HEK293T (cell line): ENCODE data around the gene PRG3.

Source experiments
- CTCF ChIA-PET: fragments of 350-600 bp; formaldehyde crosslinking; extraction: SDS; loops from one replicate; lab custom pipeline; 2021; ENCODE audit warnings: antibody characterized with exemption, inconsistent platforms; lab: Yijun Ruan, JAX
- POLR2A ChIA-PET: fragments of 350-600 bp; formaldehyde crosslinking; extraction: SDS; loops from one replicate; lab custom pipeline; 2020; ENCODE audit warnings: antibody characterized with exemption, inconsistent platforms; lab: Yijun Ruan, JAX
- DNase-seq: peaks from one replicate; pipeline ENCODE4 v3.0.0; 2012; ENCODE audit warnings: mixed read lengths; ENCODE audit errors: extremely low spot score
- ARNT ChIP-seq: fragments of 450-650 bp; IDR thresholded peaks from 2 replicates; pipeline ENCODE4 v1.6.1; 2017; ENCODE audit warnings: mild to moderate bottlenecking
- BHLHE40 ChIP-seq: fragments of 450-650 bp; IDR thresholded peaks from 2 replicates; pipeline ENCODE4 v1.6.1; 2016; ENCODE audit warnings: mild to moderate bottlenecking, moderate library complexity, borderline replicate concordance
- CTBP1 ChIP-seq: fragments of 450-650 bp; IDR thresholded peaks from 2 replicates; pipeline ENCODE4 v1.6.1; 2016; ENCODE audit warnings: borderline replicate concordance
- ELF4 ChIP-seq: fragments of 450-650 bp; IDR thresholded peaks from 2 replicates; pipeline ENCODE4 v1.6.1; 2017; ENCODE audit warnings: antibody characterized with exemption
- FOXA1 ChIP-seq: fragments of 450-650 bp; IDR thresholded peaks from 2 replicates; pipeline ENCODE4 v1.6.1; 2016; ENCODE audit warnings: mild to moderate bottlenecking
- FOXK2 ChIP-seq: fragments of 450-650 bp; IDR thresholded peaks from 2 replicates; pipeline ENCODE4 v1.6.1; 2016; ENCODE audit warnings: mild to moderate bottlenecking
- FOXM1 ChIP-seq: fragments of 450-650 bp; IDR thresholded peaks from 2 replicates; pipeline ENCODE4 v1.6.1; 2017; ENCODE audit warnings: mild to moderate bottlenecking, borderline replicate concordance
- HDGF ChIP-seq: fragments of 450-650 bp; IDR thresholded peaks from 2 replicates; pipeline ENCODE4 v1.6.1; 2017; ENCODE audit warnings: antibody characterized with exemption, borderline replicate concordance
- L3MBTL2 ChIP-seq: fragments of 450-650 bp; conservative IDR thresholded peaks from 2 replicates; pipeline ENCODE4 v1.6.1; 2016; ENCODE audit warnings: mild to moderate bottlenecking
- LEF1 ChIP-seq: fragments of 450-650 bp; IDR thresholded peaks from 2 replicates; pipeline ENCODE4 v1.6.1; 2017; ENCODE audit warnings: mild to moderate bottlenecking, borderline replicate concordance
- NFRKB ChIP-seq: fragments of 450-650 bp; IDR thresholded peaks from 2 replicates; pipeline ENCODE4 v1.6.1; 2016; ENCODE audit warnings: mild to moderate bottlenecking, moderate library complexity
- PKNOX1 ChIP-seq: fragments of 450-650 bp; IDR thresholded peaks from 2 replicates; pipeline ENCODE4 v1.6.1; 2016
- SP1 ChIP-seq: fragments of 450-650 bp; IDR thresholded peaks from 2 replicates; pipeline ENCODE4 v1.6.1; 2017
- SUZ12 ChIP-seq: fragments of 450-650 bp; IDR thresholded peaks from 2 replicates; pipeline ENCODE4 v1.6.1; 2016; ENCODE audit warnings: mild to moderate bottlenecking
- TARDBP ChIP-seq: fragments of 450-650 bp; IDR thresholded peaks from 2 replicates; pipeline ENCODE4 v1.6.1; 2016
- ZNF384 ChIP-seq: fragments of 450-650 bp; IDR thresholded peaks from 2 replicates; pipeline ENCODE4 v1.6.1; 2016

PRG3 gene, protein sequence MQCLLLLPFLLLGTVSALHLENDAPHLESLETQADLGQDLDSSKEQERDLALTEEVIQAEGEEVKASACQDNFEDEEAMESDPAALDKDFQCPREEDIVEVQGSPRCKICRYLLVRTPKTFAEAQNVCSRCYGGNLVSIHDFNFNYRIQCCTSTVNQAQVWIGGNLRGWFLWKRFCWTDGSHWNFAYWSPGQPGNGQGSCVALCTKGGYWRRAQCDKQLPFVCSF

DNA sequence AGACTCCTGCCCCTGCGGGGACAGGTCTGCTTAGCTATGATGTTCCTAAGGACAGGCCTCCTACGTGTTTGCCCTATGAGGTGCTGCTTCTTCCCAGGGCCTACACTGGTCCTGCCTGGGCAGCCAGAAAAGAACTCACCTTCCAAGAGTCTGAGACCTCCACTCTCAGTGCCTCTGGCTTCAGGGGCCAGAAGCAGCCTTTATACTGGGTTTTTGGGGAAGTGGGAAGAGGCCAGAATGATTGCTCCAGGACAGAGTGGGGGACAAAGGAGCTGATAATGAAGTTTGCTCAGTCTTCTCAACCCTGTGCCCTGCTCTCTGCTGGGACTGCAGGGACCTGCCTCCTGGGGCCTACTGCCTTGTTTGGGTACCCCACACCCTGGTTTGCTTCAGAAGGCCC, at the start of gene PRG3:
PRG3 (minus strand) TSS at position 176 of the 400 bp plus-strand sequence. CDS start 442 bp downstream, outside the sequence.
- no peak for TF ChIP-seq FOXA1
- TF ChIP-seq CTBP1, result no peak
- no peak for TF ChIP-seq SUZ12
- POLR2A ChIA-PET, result no interaction called here
- DNase-seq, result no peak
- CTCF ChIA-PET, result no interaction called here

- DNase-seq, result no peak
- CTCF ChIA-PET, result interaction anchor here (1.7 kb wide), 1 partner anchor 11 kb away, joined by 4 read pairs; no protein-coding TSS in a partner anchor
- TF ChIP-seq HDGF (no peak), FOXA1 (no peak)
- POLR2A ChIA-PET, result no interaction called here
Observed at GRCh38 chr11:57429946-57430345, 49.0 kb upstream of the PRG3 start.

- ChIA-PET POLR2A (no interaction called here), CTCF (no interaction called here)
- TF ChIP-seq SUZ12, result no peak
- no peak for TF ChIP-seq HDGF
- TF ChIP-seq NFRKB, result no peak
- no peak for TF ChIP-seq SP1
- no peak for TF ChIP-seq L3MBTL2
- TF ChIP-seq ARNT, result no peak
- TF ChIP-seq FOXK2, result no peak
- TF ChIP-seq FOXM1, result no peak
- TF ChIP-seq PKNOX1, result no peak
- DNase-seq, result no peak
Observed at GRCh38 chr11:57428643-57429042, 47.7 kb upstream of the PRG3 start.

DNA sequence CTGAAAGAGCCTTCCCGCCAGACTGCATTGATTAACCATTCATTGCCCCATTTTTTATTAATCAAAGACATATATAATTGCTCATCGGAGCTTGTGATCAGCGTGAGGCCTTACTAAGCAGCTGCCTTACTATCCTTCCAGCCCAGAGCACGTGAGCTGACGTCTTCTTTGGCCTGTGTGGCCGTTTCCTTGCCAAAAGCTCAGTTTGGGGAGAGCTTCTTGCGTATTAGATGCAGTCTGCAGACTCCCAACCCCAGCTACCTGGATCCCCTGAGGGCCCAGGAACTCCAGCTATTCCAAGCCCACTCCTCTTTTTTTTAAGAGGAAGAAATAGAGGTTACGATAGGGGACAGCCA, 46.8 kb upstream of the PRG3 start:
- TF ChIP-seq NFRKB (no peak), L3MBTL2 (no peak), BHLHE40 (no peak), TARDBP (no peak), ELF4 (no peak), ZNF384 (no peak), FOXK2 (no peak), SP1 (no peak), HDGF (no peak), FOXM1 (no peak), CTBP1 (no peak), SUZ12 (no peak), ARNT (no peak), LEF1 (no peak), PKNOX1 (no peak), FOXA1 (no peak)
- POLR2A ChIA-PET, result no interaction called here
- CTCF ChIA-PET, result no interaction called here
- no peak for DNase-seq

- TF ChIP-seq TARDBP, result no peak
- no peak for TF ChIP-seq L3MBTL2
- TF ChIP-seq BHLHE40, result no peak
- no peak for TF ChIP-seq SUZ12
- TF ChIP-seq HDGF, result no peak
- no peak for TF ChIP-seq NFRKB
- no peak for TF ChIP-seq FOXM1
- ChIA-PET CTCF (no interaction called here), POLR2A (no interaction called here)
- DNase-seq, result no peak
Observed at GRCh38 chr11:57426929-57427726, 46.2 kb upstream of the PRG3 start, which contains the start of gene SLC43A3. TSS of gene SLC43A3 (minus strand) at chr11:57427121. CDS start at chr11:57426172, 949 bp downstream.

- ChIA-PET POLR2A (no interaction called here), CTCF (no interaction called here)
- no peak for DNase-seq
- no peak for TF ChIP-seq L3MBTL2
Observed at GRCh38 chr11:57426439-57426928, 45.5 kb upstream of the PRG3 start.

- CTCF ChIA-PET, result no interaction called here
- TF ChIP-seq LEF1 (no peak), NFRKB (no peak), FOXK2 (no peak), CTBP1 (no peak), ARNT (no peak), ELF4 (no peak), SP1 (no peak), ZNF384 (no peak), SUZ12 (no peak), L3MBTL2 (no peak), HDGF (no peak), PKNOX1 (no peak), FOXM1 (no peak), FOXA1 (no peak), TARDBP (no peak), BHLHE40 (no peak)
- POLR2A ChIA-PET, result no interaction called here
- DNase-seq, result no peak
Observed at GRCh38 chr11:57425565-57426438, 44.9 kb upstream of the PRG3 start.
